PFSK-1 (cell line): ENCODE measurements around the gene ARPC3. TPM values are rescaled to one million over a fixed set of nuclear protein-coding genes. Genes with fewer than 3 reads are reported as not detected.
A peak's percentile ranks its signal among the peaks of the same experiment; 100 is the strongest.

Experiments
- FOXP2 ChIP-seq: optimal IDR thresholded peaks from 2 replicates; pipeline ENCODE3; 2011; ENCODE audit warnings: borderline replicate concordance, control low read depth, inconsistent platforms; ENCODE audit not compliant: insufficient read depth; ENCODE audit errors: extremely low read length, extremely low read depth
- POLR2AphosphoS5 ChIP-seq: IDR thresholded peaks from 2 replicates; pipeline ENCODE4 v1.6.1; 2012; ENCODE audit warnings: low read depth, mild to moderate bottlenecking, control low read depth, low read length, moderate library complexity
- REST ChIP-seq, 2 experiments: IDR thresholded peaks; 2 replicates each; pipeline versions ENCODE4 v1.6.1 to v1.8.0; 2011 to 2012; ENCODE audit warnings: low read depth in 2 of 2, low read length in 2 of 2, control low read depth in 1 of 2, inconsistent platforms in 1 of 2, mild to moderate bottlenecking in 1 of 2, moderate library complexity in 1 of 2; ENCODE audit not compliant: insufficient read depth in 1 of 2
- SIN3A ChIP-seq: IDR thresholded peaks from 2 replicates; pipeline ENCODE4 v1.6.1; 2012; ENCODE audit warnings: mild to moderate bottlenecking, low read length, moderate library complexity, borderline replicate concordance; ENCODE audit not compliant: insufficient read depth
- TAF1 ChIP-seq: IDR thresholded peaks from 2 replicates; pipeline ENCODE4 v1.6.1; 2012; ENCODE audit warnings: low read length, control low read depth, borderline replicate concordance; ENCODE audit not compliant: insufficient read depth
- polyA plus RNA-seq: library from polyadenylated mRNA; unstranded; fragments of >200 nt; gene quantifications from one replicate; pipeline ENCODE4 v1.2.1, GENCODE V29; 2012; ENCODE audit warnings: low read depth, missing spikeins; ENCODE audit not compliant: insufficient read length

ARPC3 gene
- 104 TPM for polyA plus RNA-seq

GRCh38 chr12:110449799-110450497, at the start of gene ARPC3:
ARPC3 (minus strand) TSS chr12:110450337; CDS start chr12:110450260, 77 bp downstream.
- TF ChIP-seq POLR2AphosphoS5 (peak; percentile 93), REST (IDR thresholded peaks at IDR 0.05; ENCODE audit: insufficient read depth in 1 of 2, low read depth in 2 of 2, low read length in 2 of 2) (0 out of 4 replicates have a peak, but pooled peaks of 1 of the 2 experiments have one; percentile 19), TAF1 (peak; percentile 63), FOXP2 (peak; percentile 79), SIN3A (peak; percentile 77; the same call in 1 of the 2 replicates)

GRCh38 chr12:110498984-110499706, 49.0 kb upstream of the ARPC3 start:
- TF ChIP-seq POLR2AphosphoS5 (no peak), FOXP2 (no peak), TAF1 (no peak), REST (IDR thresholded peaks at IDR 0.05; ENCODE audit: insufficient read depth in 1 of 2, low read depth in 2 of 2, low read length in 2 of 2) (no peak), SIN3A (no peak)

GRCh38 chr12:110475426-110475825, 25.3 kb upstream of the ARPC3 start:
- TF ChIP-seq SIN3A, result no peak
- TF ChIP-seq FOXP2, result no peak
- no peak for TF ChIP-seq REST (IDR thresholded peaks at IDR 0.05; ENCODE audit: insufficient read depth in 1 of 2, low read depth in 2 of 2, low read length in 2 of 2)
- TF ChIP-seq POLR2AphosphoS5, result no peak
- no peak for TF ChIP-seq TAF1

GRCh38 chr12:110468214-110469048, 18.3 kb upstream of the ARPC3 start, which contains the start of the genes FAM216A and GPN3:
FAM216A (plus strand) TSS chr12:110468845; CDS start chr12:110468876, 31 bp downstream.
GPN3 (minus strand) TSS chr12:110468257; CDS start chr12:110468203, 54 bp downstream.
- TF ChIP-seq POLR2AphosphoS5 (peak; percentile 96), TAF1 (peak; percentile 85), REST (IDR thresholded peaks at IDR 0.05; ENCODE audit: insufficient read depth in 1 of 2, low read depth in 2 of 2, low read length in 2 of 2) (peak; percentile 25 to 31; a peak in 3 of 4 replicates), FOXP2 (peak; percentile 76), SIN3A (0 out of 2 replicates have a peak, but pooled peaks have one; percentile 10)
